ENCODE results near the gene TRIP10. TPM values are rescaled to one million over a fixed set of nuclear protein-coding genes. Genes with fewer than 3 reads are reported as not detected.
A peak's percentile ranks its signal among the peaks of the same experiment; 100 is the strongest.

Gene TRIP10
- 10 to 100 TPM; 56.9 to 98.1 (median 87.5) TPM for total RNA-seq

DNA sequence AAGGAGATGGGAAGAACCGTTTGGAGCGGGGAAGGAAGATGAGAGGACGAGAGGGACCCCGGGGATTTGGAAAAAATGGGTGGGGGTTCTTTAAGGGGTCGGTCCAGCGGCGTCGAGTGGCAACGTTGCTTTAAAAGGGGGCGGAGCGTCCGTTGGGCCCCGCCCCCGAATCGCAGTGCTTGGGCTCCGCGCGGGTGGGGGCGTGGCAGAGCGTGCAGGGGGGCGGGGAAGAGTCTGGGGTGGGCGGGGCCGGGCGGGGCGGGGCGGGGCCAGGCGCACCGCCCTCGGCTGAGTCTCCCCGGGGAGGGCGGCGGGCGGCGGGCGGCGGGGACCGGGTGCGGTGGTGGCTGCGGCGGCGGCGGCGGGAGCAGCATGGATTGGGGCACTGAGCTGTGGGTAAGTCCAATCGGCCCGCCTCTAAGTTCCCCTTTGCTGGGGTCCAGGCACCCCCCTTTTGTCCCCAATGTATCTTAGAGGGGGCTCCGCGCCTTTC is at the start of gene TRIP10:
TRIP10 (plus strand) TSS at position 291 of the 493 bp plus-strand sequence; CDS start at position 373, 82 bp downstream.
- no peaks in the 10 kb centered on the region for H3K36me3 ChIP-seq
- H3K27me3 ChIP-seq, result no peaks in the 10 kb centered on the region
- peak within 1 kb of the TSS; percentile 69 to 92 (median 80) for H3K4me3 ChIP-seq
- peak within 1 kb of the TSS; percentile 96 to 99 for H3K27ac ChIP-seq
- peaks cover 11 to 26% of the 10 kb centered on the region in 2 donors for H3K4me1 ChIP-seq
- peak; percentile 77 to 79 for DNase-seq (ENCODE audit: low spot score in 2 of 2)
- intact Hi-C loops (cut with DNase I; ENCODE audit: low total_unique reads), result no loop called here
- no peaks in the 10 kb centered on the region for H3K9me3 ChIP-seq
- no peak for TF ChIP-seq CTCF (IDR thresholded peaks at IDR 0.05)
- no peak for TF ChIP-seq POLR2A (IDR thresholded peaks at IDR 0.05)
- TF ChIP-seq POLR2AphosphoS5 (IDR thresholded peaks at IDR 0.05), result no peak

DNA sequence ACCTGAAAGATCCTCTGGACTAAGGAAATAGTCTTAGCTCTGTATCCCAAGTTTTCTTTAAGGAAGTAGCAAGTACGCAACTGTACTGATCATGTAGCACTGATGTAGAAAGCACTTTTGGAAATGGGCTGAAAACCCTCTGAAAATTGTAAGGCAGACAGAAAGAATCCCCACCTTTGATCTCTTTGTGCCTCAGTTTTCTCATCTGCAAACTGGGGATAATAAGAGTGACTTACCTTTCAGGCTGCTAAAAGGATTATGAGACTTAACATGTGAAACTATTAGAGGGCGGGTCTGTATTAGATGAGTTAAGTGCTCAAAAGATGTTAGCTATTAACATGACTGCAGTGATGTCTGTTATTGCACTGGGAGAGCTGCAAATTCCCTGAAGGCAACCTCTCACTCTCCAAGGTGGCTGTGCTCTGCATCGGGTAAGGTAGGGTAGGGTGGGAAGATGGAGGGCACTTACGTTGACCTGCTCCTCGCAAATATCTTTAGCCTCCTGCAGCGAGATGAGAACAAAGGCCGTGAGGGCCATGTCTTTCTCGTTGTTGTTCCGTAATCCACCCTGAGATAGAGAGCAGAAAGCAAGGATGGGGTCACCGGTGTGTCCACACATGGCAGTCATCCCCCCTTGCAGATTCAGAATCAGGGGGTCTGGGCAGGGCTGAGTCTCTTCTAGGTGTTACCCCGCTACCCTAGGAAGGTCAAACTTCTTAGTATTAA is 49.2 kb upstream of the TRIP10 start:
- DNase-seq (ENCODE audit: low spot score in 2 of 2), result no peak
- Histone ChIP-seq H3K27ac (no peak overlapping the region), H3K27me3 (no peaks in the 10 kb centered on the region), H3K4me3 (no peak overlapping the region), H3K36me3 (no peaks in the 10 kb centered on the region), H3K4me1 (no peaks in the 10 kb centered on the region), H3K9me3 (no peaks in the 10 kb centered on the region)
- TF ChIP-seq POLR2AphosphoS5 (IDR thresholded peaks at IDR 0.05) (no peak), CTCF (IDR thresholded peaks at IDR 0.05) (no peak), POLR2A (IDR thresholded peaks at IDR 0.05) (no peak)
- intact Hi-C loops (cut with DNase I; ENCODE audit: low total_unique reads), result no loop called here

DNA sequence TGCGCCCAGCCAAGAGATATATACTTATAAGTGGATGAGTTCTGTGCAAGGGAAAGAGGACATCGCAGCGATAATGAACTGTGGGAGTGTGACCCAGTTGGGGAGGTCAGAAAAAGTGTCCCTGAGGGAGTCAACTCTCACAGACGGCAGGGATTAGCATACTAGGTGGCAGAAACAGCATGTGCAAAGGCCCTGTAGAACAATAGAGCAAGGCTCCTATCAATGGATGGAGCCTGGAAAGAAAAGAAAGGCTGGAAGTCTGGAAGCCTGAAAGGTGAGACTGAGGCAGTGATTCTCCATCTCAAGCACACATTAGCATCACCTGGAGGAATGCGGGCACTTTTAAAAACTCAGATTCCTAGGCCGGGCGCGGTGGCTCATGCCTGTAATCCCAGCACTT is 48.1 kb upstream of the TRIP10 start:
- intact Hi-C loops (cut with DNase I; ENCODE audit: low total_unique reads), result no loop called here

GRCh38 chr19:6692027-6692426 is 47.5 kb upstream of the TRIP10 start:
- Histone ChIP-seq H3K9me3 (no peaks in the 10 kb centered on the region), H3K4me3 (no peak overlapping the region), H3K27ac (no peak overlapping the region), H3K4me1 (no peaks in the 10 kb centered on the region), H3K36me3 (no peaks in the 10 kb centered on the region), H3K27me3 (no peaks in the 10 kb centered on the region)
- TF ChIP-seq POLR2AphosphoS5 (IDR thresholded peaks at IDR 0.05) (no peak), POLR2A (IDR thresholded peaks at IDR 0.05) (no peak), CTCF (IDR thresholded peaks at IDR 0.05) (no peak)
- DNase-seq (ENCODE audit: low spot score in 2 of 2), result no peak
- intact Hi-C loops (cut with DNase I; ENCODE audit: low total_unique reads), result no loop called here

More for the DNA sequence above, 48.1 kb upstream of the TRIP10 start:
- H3K4me1 ChIP-seq, result no peaks in the 10 kb centered on the region
- no peak overlapping the region for H3K27ac ChIP-seq
- H3K4me3 ChIP-seq, result no peak overlapping the region
- H3K36me3 ChIP-seq, result no peaks in the 10 kb centered on the region
- DNase-seq (ENCODE audit: low spot score in 2 of 2), result no peak
- H3K9me3 ChIP-seq, result no peaks in the 10 kb centered on the region
- H3K27me3 ChIP-seq, result no peaks in the 10 kb centered on the region
- no peak for TF ChIP-seq POLR2AphosphoS5 (IDR thresholded peaks at IDR 0.05)
- TF ChIP-seq CTCF (IDR thresholded peaks at IDR 0.05), result no peak
- no peak for TF ChIP-seq POLR2A (IDR thresholded peaks at IDR 0.05)

DNA sequence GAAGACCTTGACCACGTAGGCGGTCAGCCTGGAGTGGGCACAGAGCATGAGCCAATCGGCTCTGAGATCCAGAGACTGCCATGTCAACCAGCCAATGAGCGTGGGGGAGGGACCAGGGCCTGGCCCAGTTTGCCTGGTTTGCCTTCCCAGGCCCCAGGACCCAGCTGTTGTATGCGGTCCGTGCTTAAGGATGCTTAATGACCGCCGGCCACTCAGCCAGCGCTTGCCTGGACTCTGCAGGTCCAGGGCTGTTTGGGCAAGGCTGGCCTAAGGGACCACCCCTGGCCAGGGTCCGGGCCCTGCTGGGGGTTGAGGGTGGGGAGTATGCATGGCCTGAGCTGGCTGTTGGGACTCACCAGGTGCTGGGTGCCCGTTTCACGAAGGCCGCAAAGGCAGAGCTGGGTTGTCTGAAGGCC is 46.4 kb upstream of the TRIP10 start:
- no peaks in the 10 kb centered on the region for H3K36me3 ChIP-seq
- intact Hi-C loops (cut with DNase I; ENCODE audit: low total_unique reads), result no loop called here
- DNase-seq (ENCODE audit: low spot score in 2 of 2), result no peak

More for the DNA sequence above, 46.4 kb upstream of the TRIP10 start:
- Histone ChIP-seq H3K9me3 (no peaks in the 10 kb centered on the region), H3K27ac (no peak overlapping the region), H3K4me3 (no peak overlapping the region), H3K4me1 (no peaks in the 10 kb centered on the region), H3K27me3 (no peaks in the 10 kb centered on the region)
- TF ChIP-seq POLR2A (IDR thresholded peaks at IDR 0.05), result no peak
- TF ChIP-seq POLR2AphosphoS5 (IDR thresholded peaks at IDR 0.05), result no peak
- TF ChIP-seq CTCF (IDR thresholded peaks at IDR 0.05), result no peak
